GM06990 (cell line): ENCODE data around the gene ANKH.
"Not testable (repeated sequence)": the region's sequence is repeated elsewhere in the genome, so short reads cannot be mapped to it uniquely, and the experiment has no call there.

Source experiments
- DNase-seq: peaks from one replicate; pipeline ENCODE4 v3.0.0-alpha.2; 2011; ENCODE audit not compliant: insufficient read length; ENCODE audit errors: extremely low read depth
- H3K27me3 ChIP-seq: replicated peaks from 2 replicates; pipeline ENCODE4 v1.6.0; 2011; ENCODE audit warnings: low read length; ENCODE audit not compliant: control insufficient read depth, insufficient read depth
- H3K36me3 ChIP-seq: 2 replicates; pipeline ENCODE4 v1.5.1; 2011; ENCODE audit warnings: low read length; ENCODE audit not compliant: control insufficient read depth, insufficient read depth
- H3K4me3 ChIP-seq: replicated peaks from 2 replicates; pipeline ENCODE4 v1.5.1; 2011; ENCODE audit warnings: low read depth, mild to moderate bottlenecking, control low read depth, low read length
- TF ChIP-seq, protein P1 (sequence below): IDR thresholded peaks from 2 replicates; pipeline ENCODE4 v1.5.1; 2011; ENCODE audit warnings: low read length, control low read depth, mild to moderate bottlenecking, inconsistent platforms; ENCODE audit not compliant: insufficient read depth, poor library complexity, severe bottlenecking

ANKH gene

DNA sequence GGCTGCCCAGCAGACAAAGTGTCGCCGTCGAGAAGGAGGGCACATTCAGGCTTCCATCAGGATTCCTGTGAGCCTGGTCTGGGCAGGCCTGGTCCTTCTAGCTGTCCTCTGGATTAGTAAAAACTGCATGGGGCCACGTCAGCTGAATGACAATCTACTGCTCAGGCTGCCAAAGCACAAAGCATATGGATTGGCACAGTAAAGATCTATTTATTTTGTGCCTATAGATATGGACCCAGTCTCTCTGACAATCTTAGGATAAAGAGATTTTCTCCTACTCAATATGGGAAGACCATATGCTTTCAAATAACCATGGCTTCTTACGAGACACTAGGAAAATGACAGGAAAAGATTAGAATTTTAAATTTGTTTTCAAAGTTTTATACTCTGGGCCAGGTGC is 24.1 kb downstream of the ANKH start:
- Histone ChIP-seq H3K27me3 (no peaks in the 10 kb centered on the region), H3K4me3 (no peak overlapping the region), H3K36me3 (no peaks in the 10 kb centered on the region)
- TF ChIP-seq, protein P1, sequence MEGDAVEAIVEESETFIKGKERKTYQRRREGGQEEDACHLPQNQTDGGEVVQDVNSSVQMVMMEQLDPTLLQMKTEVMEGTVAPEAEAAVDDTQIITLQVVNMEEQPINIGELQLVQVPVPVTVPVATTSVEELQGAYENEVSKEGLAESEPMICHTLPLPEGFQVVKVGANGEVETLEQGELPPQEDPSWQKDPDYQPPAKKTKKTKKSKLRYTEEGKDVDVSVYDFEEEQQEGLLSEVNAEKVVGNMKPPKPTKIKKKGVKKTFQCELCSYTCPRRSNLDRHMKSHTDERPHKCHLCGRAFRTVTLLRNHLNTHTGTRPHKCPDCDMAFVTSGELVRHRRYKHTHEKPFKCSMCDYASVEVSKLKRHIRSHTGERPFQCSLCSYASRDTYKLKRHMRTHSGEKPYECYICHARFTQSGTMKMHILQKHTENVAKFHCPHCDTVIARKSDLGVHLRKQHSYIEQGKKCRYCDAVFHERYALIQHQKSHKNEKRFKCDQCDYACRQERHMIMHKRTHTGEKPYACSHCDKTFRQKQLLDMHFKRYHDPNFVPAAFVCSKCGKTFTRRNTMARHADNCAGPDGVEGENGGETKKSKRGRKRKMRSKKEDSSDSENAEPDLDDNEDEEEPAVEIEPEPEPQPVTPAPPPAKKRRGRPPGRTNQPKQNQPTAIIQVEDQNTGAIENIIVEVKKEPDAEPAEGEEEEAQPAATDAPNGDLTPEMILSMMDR = no peak
- DNase-seq = no peak

GRCh38 chr5:14842117-14842516 is 29.5 kb downstream of the ANKH start:
- Histone ChIP-seq H3K27me3 (no peaks in the 10 kb centered on the region), H3K4me3 (no peak overlapping the region), H3K36me3 (no peaks in the 10 kb centered on the region)
- TF ChIP-seq, protein P1 = no peak
- no peak for DNase-seq

DNA sequence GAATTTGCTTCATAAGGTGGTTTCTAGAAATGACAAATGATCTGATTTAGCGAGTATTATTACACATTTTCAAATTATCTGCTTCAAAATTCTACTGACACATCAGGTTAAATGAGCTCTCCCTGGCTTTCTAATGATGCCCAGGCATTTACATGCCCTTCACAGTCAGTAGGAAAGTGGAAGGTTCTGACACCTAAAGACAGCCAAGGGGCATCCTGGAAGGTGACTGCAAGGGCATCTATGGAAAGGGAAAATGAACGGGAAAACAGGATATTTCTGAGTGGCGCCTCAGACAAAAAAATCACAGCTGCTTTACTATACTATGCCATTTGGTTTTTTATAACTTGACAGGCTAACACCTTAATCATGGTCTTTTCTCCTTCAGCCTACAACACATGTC is 31.0 kb downstream of the ANKH start:
- no peak overlapping the region for H3K4me3 ChIP-seq
- TF ChIP-seq, protein P1 = no peak
- no peaks in the 10 kb centered on the region for H3K27me3 ChIP-seq
- H3K36me3 ChIP-seq = no peaks in the 10 kb centered on the region
- no peak for DNase-seq

DNA sequence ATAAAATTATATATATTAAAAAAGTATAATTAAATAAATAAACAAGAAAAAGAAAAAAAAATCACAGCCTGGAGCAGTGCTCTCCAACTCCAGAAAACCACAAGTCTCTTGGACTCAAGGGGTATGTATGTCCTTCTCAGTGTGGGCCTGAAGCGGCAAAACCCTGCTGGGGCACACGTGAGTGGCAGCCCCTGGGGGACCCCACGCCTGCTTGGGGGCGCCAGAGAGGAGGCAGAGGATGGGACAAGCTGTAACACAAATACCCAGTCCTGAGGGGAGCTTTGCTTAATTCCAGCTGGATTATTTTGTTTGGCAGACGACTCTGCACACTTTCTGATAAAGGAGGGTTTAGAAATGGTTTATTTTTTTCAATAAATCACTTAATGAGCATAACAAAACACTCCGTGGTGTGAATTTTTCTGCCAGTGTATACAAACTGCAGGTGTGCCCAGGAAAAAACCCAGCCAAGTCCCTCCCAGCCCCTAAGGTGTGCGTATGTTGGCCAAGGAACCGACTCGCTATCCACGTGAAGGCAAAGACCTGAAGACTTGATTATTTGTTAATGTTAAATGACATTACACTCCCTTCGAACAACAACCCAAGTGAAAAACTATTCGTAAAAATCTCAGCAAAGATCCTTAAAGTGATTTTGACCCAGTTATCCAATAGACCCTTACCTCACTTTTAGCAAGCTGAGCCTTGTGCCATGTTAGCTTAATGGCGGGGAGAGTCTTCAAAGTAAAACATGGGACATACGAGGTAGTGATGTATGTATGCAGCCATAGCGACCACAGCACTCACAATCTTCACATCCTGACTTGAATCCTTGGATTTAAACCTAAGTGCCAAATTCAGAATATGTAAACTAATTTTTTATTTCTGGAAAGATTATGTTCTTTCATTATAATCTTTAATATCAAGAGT is 32.9 kb downstream of the ANKH start:
- Histone ChIP-seq H3K36me3 (no peaks in the 10 kb centered on the region), H3K27me3 (no peaks in the 10 kb centered on the region), H3K4me3 (no peak overlapping the region)
- DNase-seq = no peak
- TF ChIP-seq, protein P1 = no peak

DNA sequence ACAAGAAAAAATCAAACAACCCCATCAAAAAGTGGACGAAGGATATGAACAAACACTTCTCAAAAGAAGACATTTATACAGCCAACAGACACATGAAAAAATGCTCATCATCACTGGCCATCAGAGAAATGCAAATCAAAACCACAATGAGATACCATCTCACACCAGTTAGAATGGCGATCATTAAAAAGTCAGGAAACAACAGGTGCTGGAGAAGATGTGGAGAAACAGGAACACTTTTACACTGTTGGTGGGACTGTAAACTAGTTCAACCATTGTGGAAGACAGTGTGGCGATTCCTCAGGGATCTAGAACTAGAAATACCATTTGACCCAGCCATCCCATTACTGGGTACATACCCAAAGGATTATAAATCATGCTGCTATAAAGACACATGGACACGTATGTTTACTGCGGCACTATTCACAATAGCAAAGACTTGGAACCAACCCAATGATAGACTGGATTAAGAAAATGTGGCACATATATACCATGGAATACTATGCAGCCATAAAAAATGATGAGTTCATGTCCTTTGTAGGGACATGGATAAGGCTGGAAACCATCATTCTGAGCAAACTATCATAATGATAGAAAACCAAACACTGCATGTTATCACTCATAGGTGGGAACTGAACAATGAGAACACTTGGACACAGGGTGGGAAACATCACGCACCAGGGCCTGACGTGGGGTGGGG is 34.0 kb downstream of the ANKH start:
- not testable (repeated sequence) for H3K27me3 ChIP-seq, H3K4me3 ChIP-seq, DNase-seq, H3K36me3 ChIP-seq
